Keratinocyte (primary cell): ENCODE data around the gene KRT71. TPM values are rescaled to one million over a fixed set of nuclear protein-coding genes. Genes with fewer than 3 reads are reported as not detected.
A peak's percentile ranks its signal among the peaks of the same experiment; 100 is the strongest.

Experiments
- DNase-seq: peaks from one replicate; pipeline ENCODE4 v3.0.0-alpha.2; 2011; ENCODE audit warnings: low read depth, missing footprints, low spot score
- FAIRE-seq: peaks from 2 replicates; lab custom pipeline; 2011; peaks lifted over from hg19 to GRCh38; lab: Jason Lieb, UNC
- H2AFZ ChIP-seq: 2 replicates; pipeline ENCODE4 v1.6.0; 2012; ENCODE audit warnings: low read length, control low read depth, inconsistent platforms; ENCODE audit not compliant: control insufficient read depth
- H3K27ac ChIP-seq: 2 replicates; pipeline ENCODE4 v1.5.1; 2011; ENCODE audit warnings: low read length; ENCODE audit not compliant: control insufficient read depth, insufficient read depth
- H3K27me3 ChIP-seq: 3 replicates; pipeline ENCODE4 v1.6.0; 2011; ENCODE audit warnings: low read length; ENCODE audit not compliant: control insufficient read depth, insufficient read depth; ENCODE audit errors: extremely low read depth
- H3K36me3 ChIP-seq, 2 experiments: 2 replicates in 1 of 2; 3 replicates in 1 of 2; pipeline ENCODE4 v1.5.1; 2011; ENCODE audit warnings: low read length in 2 of 2, mild to moderate bottlenecking in 1 of 2; ENCODE audit not compliant: control insufficient read depth in 2 of 2, insufficient read depth in 2 of 2; ENCODE audit errors: extremely low read depth in 1 of 2
- H3K4me1 ChIP-seq: 3 replicates; pipeline ENCODE4 v1.5.1; 2011; ENCODE audit warnings: low read length; ENCODE audit not compliant: control insufficient read depth, insufficient read depth; ENCODE audit errors: extremely low read depth
- H3K4me2 ChIP-seq: 3 replicates; pipeline ENCODE4 v1.6.0; 2011; ENCODE audit warnings: low read depth, low read length; ENCODE audit not compliant: control insufficient read depth, insufficient read depth; ENCODE audit errors: extremely low read depth
- H3K4me3 ChIP-seq, 3 experiments: fragments of 200-600 bp in 1 of 3; sonication (generic) in 1 of 3; 2 replicates in 2 of 3; 3 replicates in 1 of 3; pipeline ENCODE4 v1.5.1; 2011 to 2016; ENCODE audit warnings: low read length in 3 of 3, mild to moderate bottlenecking in 3 of 3, control low read depth in 2 of 3, inconsistent platforms in 1 of 3, low read depth in 1 of 3, mixed read lengths in 1 of 3, mixed run types in 1 of 3, moderate library complexity in 1 of 3; ENCODE audit not compliant: control insufficient read depth in 2 of 3, insufficient read depth in 2 of 3; ENCODE audit errors: extremely low read depth in 1 of 3
- H3K79me2 ChIP-seq: 2 replicates; pipeline ENCODE4 v1.6.0; 2012; ENCODE audit warnings: low read length; ENCODE audit not compliant: control insufficient read depth, insufficient read depth
- H3K9ac ChIP-seq: 3 replicates; pipeline ENCODE4 v1.6.0; 2011; ENCODE audit warnings: low read length; ENCODE audit not compliant: control insufficient read depth, insufficient read depth; ENCODE audit errors: extremely low read depth
- H3K9me1 ChIP-seq: 3 replicates; pipeline ENCODE4 v1.6.0; 2011; ENCODE audit warnings: low read length; ENCODE audit not compliant: control insufficient read depth, insufficient read depth; ENCODE audit errors: extremely low read depth
- H3K9me3 ChIP-seq: 2 replicates; pipeline ENCODE4 v1.5.1; 2012; ENCODE audit warnings: low read depth, low read length; ENCODE audit not compliant: control insufficient read depth
- H4K20me1 ChIP-seq: 3 replicates; pipeline ENCODE4 v1.6.0; 2011; ENCODE audit warnings: low read length; ENCODE audit not compliant: control insufficient read depth, insufficient read depth; ENCODE audit errors: extremely low read depth
- CTCF ChIP-seq, 3 experiments: IDR thresholded peaks in 1 of 3; conservative IDR thresholded peaks in 1 of 3; optimal IDR thresholded peaks in 1 of 3; 2 replicates in 2 of 3; 3 replicates in 1 of 3; pipeline versions ENCODE3 to v1.5.1; 2011; ENCODE audit warnings: low read length in 3 of 3, mild to moderate bottlenecking in 3 of 3, moderate library complexity in 2 of 3, control low read depth in 1 of 3, inconsistent platforms in 1 of 3; ENCODE audit not compliant: insufficient read depth in 2 of 3; ENCODE audit errors: extremely low read depth in 1 of 3
- EZH2 ChIP-seq: IDR thresholded peaks from one replicate; pipeline ENCODE4 v1.6.1; 2012; ENCODE audit warnings: inconsistent platforms, mild to moderate bottlenecking, low read length, moderate library complexity
- dilution Hi-C: fragments of 300-500 bp; cut with MboI; formaldehyde crosslinking; loops from one replicate; pipeline ENCODE4 v1.7.0; 2020; ENCODE audit warnings: low sequenced_read_pairs; ENCODE audit not compliant: extremely low pct_ligation_motif_present
- polyA plus RNA-seq, 5 experiments: library from polyadenylated mRNA; depleted of rRNA in 3 of 5; stranded (reverse) in 3 of 5; stranded (forward) in 1 of 5; unstranded in 1 of 5; fragments of >200 nt; gene quantifications; 1 replicate in 1 of 5; 2 replicates in 3 of 5; 3 replicates in 1 of 5; pipeline versions ENCODE4 v1.2.1 to v1.2.3, GENCODE V29; 2011 to 2012; ENCODE audit warnings: missing spikeins in 2 of 5, low read depth in 1 of 5, low replicate concordance in 1 of 5

The KRT71 gene
- polyA plus RNA-seq, 1 donor (not counting 4 experiments of a cell fraction or from before 2014, with no cell fraction given): not detected

- DNase-seq: no peak
- FAIRE-seq: no peak
- peaks cover 2% of the 10 kb centered on the region for H3K9me1 ChIP-seq
- H4K20me1 ChIP-seq: no peaks in the 10 kb centered on the region
- H3K27ac ChIP-seq: no peak overlapping the region
- H3K4me3 ChIP-seq: no peak overlapping the region
- no peaks in the 10 kb centered on the region for H3K79me2 ChIP-seq
- no peaks in the 10 kb centered on the region for H3K9me3 ChIP-seq
- dilution Hi-C loops: no loop called here
- no peaks in the 10 kb centered on the region for H3K27me3 ChIP-seq
- peaks cover 42% of the 10 kb centered on the region for H3K4me1 ChIP-seq
- TF ChIP-seq CTCF (optimal IDR thresholded peaks at IDR 0.05 in 1 of 3, IDR thresholded peaks at IDR 0.05 in 1 of 3, conservative IDR thresholded peaks at IDR 0.05 in 1 of 3; ENCODE audit: extremely low read depth in 1 of 3, insufficient read depth in 2 of 3, low read length in 3 of 3): no peak
- TF ChIP-seq EZH2: no peak
- no peak overlapping the region for H2AFZ ChIP-seq
- no peaks in the 10 kb centered on the region for H3K36me3 ChIP-seq
- H3K9ac ChIP-seq: no peak overlapping the region
- H3K4me2 ChIP-seq: no peak overlapping the region
These were observed 31.3 kb upstream of the KRT71 start for GRCh38 chr12:52584156-52584682.

- peak overlapping the region; percentile 90 for H3K27ac ChIP-seq
- H3K4me2 ChIP-seq: peak overlapping the region; percentile 81
- H3K27me3 ChIP-seq: no peaks in the 10 kb centered on the region
- no peak overlapping the region for H3K4me3 ChIP-seq
- no peaks in the 10 kb centered on the region for H3K9me3 ChIP-seq
- H3K9ac ChIP-seq: peak overlapping the region; percentile 48
- TF ChIP-seq CTCF (optimal IDR thresholded peaks at IDR 0.05 in 1 of 3, IDR thresholded peaks at IDR 0.05 in 1 of 3, conservative IDR thresholded peaks at IDR 0.05 in 1 of 3; ENCODE audit: extremely low read depth in 1 of 3, insufficient read depth in 2 of 3, low read length in 3 of 3): peak; percentile 76 to 93 (median 80)
- no peak for TF ChIP-seq EZH2
- H4K20me1 ChIP-seq: no peaks in the 10 kb centered on the region
- FAIRE-seq (peak; percentile 98), DNase-seq (peak; percentile 76)
- peaks cover 53% of the 10 kb centered on the region for H3K4me1 ChIP-seq
- dilution Hi-C loops: no loop called here
- no peaks in the 10 kb centered on the region for H3K79me2 ChIP-seq
- H3K9me1 ChIP-seq: peaks cover 2% of the 10 kb centered on the region
- H3K36me3 ChIP-seq: no peaks in the 10 kb centered on the region
- H2AFZ ChIP-seq: no peak overlapping the region
These were observed 30.1 kb upstream of the KRT71 start for GRCh38 chr12:52582971-52583456.
